BE2C (cell line): Measurements from ENCODE around the gene SRSF1. TPM values are rescaled to one million over a fixed set of nuclear protein-coding genes. Genes with fewer than 3 reads are reported as not detected.

Experiments used
- DNase-seq: peaks from one replicate; pipeline ENCODE4 v3.0.0-alpha.2; 2020
- H3K27me3 ChIP-seq: fragments of 250-450 bp; sonication (Bioruptor Pico); 2 replicates; pipeline ENCODE4 v1.5.1; 2020; ENCODE audit warnings: mild to moderate bottlenecking
- H3K36me3 ChIP-seq: fragments of 250-450 bp; sonication (Bioruptor Pico); 2 replicates; pipeline ENCODE4 v1.5.1; 2020; ENCODE audit warnings: mild to moderate bottlenecking
- H3K4me1 ChIP-seq: fragments of 250-450 bp; sonication (Bioruptor Pico); 2 replicates; pipeline ENCODE4 v1.5.1; 2020
- H3K4me3 ChIP-seq: 2 replicates; pipeline ENCODE4 v1.5.1; 2011; ENCODE audit warnings: low read depth, low read length
- H3K9me3 ChIP-seq: fragments of 250-450 bp; sonication (Bioruptor Pico); 2 replicates; pipeline ENCODE4 v1.5.1; 2020
- CTCF ChIP-seq: IDR thresholded peaks from 2 replicates; pipeline ENCODE4 v1.5.1; 2012; ENCODE audit warnings: mild to moderate bottlenecking, low read depth, low read length
- polyA plus RNA-seq: library from polyadenylated mRNA; unstranded; fragments of >200 nt; gene quantifications from one replicate; pipeline ENCODE4 v1.2.1, GENCODE V29; 2012; ENCODE audit warnings: low read depth, missing spikeins; ENCODE audit not compliant: insufficient read length, insufficient read depth

SRSF1 gene
- 266 TPM for polyA plus RNA-seq

- no peak for TF ChIP-seq CTCF
- peak within 1 kb of the TSS; percentile 89 for H3K4me3 ChIP-seq
- H3K27me3 ChIP-seq: no peaks in the 10 kb centered on the region
- DNase-seq: peak; percentile 98
- peaks cover 2% of the 10 kb centered on the region; the same call in 1 of the 2 replicates for H3K4me1 ChIP-seq
- no peaks in the 10 kb centered on the region for H3K9me3 ChIP-seq
- peaks cover 45% of the 10 kb centered on the region for H3K36me3 ChIP-seq
Measured at GRCh38 chr17:58006924-58007780, at the start of gene SRSF1. Gene SRSF1 (minus strand): TSS chr17:58007246. CDS start chr17:58007137, 109 bp downstream.

GRCh38 chr17:58056476-58056875 is 49.4 kb upstream of the SRSF1 start:
- Histone ChIP-seq H3K9me3 (no peaks in the 10 kb centered on the region), H3K4me1 (no peaks in the 10 kb centered on the region)
- TF ChIP-seq CTCF: no peak

GRCh38 chr17:58054641-58055040 is 47.6 kb upstream of the SRSF1 start:
- no peak overlapping the region for H3K4me3 ChIP-seq
- no peaks in the 10 kb centered on the region for H3K36me3 ChIP-seq
- no peak for DNase-seq
- TF ChIP-seq CTCF: no peak
- H3K9me3 ChIP-seq: no peaks in the 10 kb centered on the region
- no peaks in the 10 kb centered on the region for H3K27me3 ChIP-seq
- no peaks in the 10 kb centered on the region for H3K4me1 ChIP-seq

More at GRCh38 chr17:58056476-58056875, 49.4 kb upstream of the SRSF1 start:
- Histone ChIP-seq H3K4me3 (no peak overlapping the region), H3K27me3 (0 out of 2 replicates have a peak, but pooled peaks cover under 1% of the 10 kb centered on the region), H3K36me3 (no peaks in the 10 kb centered on the region)
- DNase-seq: no peak

- 0 out of 2 replicates have a peak, but pooled peaks have one; percentile 0 for TF ChIP-seq CTCF
- DNase-seq: no peak
Measured at GRCh38 chr17:58052945-58053715, 46.1 kb upstream of the SRSF1 start.

GRCh38 chr17:58052407-58052806 is 45.4 kb upstream of the SRSF1 start:
- H3K36me3 ChIP-seq: no peaks in the 10 kb centered on the region
- H3K4me3 ChIP-seq: no peak overlapping the region
- no peaks in the 10 kb centered on the region for H3K4me1 ChIP-seq
- no peak for DNase-seq
- no peaks in the 10 kb centered on the region for H3K9me3 ChIP-seq
- TF ChIP-seq CTCF: no peak
- no peaks in the 10 kb centered on the region for H3K27me3 ChIP-seq

More at GRCh38 chr17:58052945-58053715, 46.1 kb upstream of the SRSF1 start:
- Histone ChIP-seq H3K4me1 (no peaks in the 10 kb centered on the region), H3K9me3 (no peaks in the 10 kb centered on the region), H3K36me3 (no peaks in the 10 kb centered on the region), H3K4me3 (no peak overlapping the region), H3K27me3 (no peaks in the 10 kb centered on the region)

GRCh38 chr17:58051468-58051867 is 44.4 kb upstream of the SRSF1 start:
- Histone ChIP-seq H3K9me3 (no peaks in the 10 kb centered on the region), H3K36me3 (no peaks in the 10 kb centered on the region), H3K4me1 (no peaks in the 10 kb centered on the region), H3K4me3 (no peak overlapping the region), H3K27me3 (no peaks in the 10 kb centered on the region)
- no peak for DNase-seq
- no peak for TF ChIP-seq CTCF
